Hematopoietic multipotent progenitor cell treated with erythropoietin and hydrocortisone succinate and interleukin-3 and kit ligand, for 15 days (in vitro differentiated cells): Measurements from ENCODE around the gene SYT9.

Source experiments
- DNase-seq: peaks from one replicate; pipeline ENCODE4 v3.0.0-alpha.2; 2015; ENCODE audit warnings: low spot score

SYT9 gene

DNA sequence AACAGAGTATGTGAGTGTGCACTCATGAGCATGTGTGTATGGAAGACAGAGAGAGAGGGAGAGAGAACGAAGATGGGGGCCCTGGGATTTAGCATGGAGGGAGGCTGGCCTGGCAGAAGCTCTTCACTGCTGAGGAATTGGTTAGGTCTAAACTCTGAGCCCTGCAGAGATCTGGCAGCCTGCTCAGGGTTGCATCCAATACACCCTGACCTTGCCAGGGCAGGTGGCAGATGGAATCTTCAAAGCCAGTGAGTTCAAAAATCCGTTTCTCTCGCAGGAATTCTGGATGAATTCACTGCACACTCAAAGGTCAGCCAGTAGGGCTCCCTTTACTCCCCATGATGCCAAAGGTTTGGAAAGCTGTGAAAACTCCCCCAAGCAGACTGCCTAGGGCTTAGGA lies 172.2 kb downstream of the SYT9 start:
- DNase-seq, result no peak

- no peak for DNase-seq
Measured at GRCh38 chr11:7427733-7428132, 176.0 kb downstream of the SYT9 start.

GRCh38 chr11:7428196-7428595 lies 176.5 kb downstream of the SYT9 start:
- DNase-seq, result no peak

GRCh38 chr11:7430496-7430895 lies 178.8 kb downstream of the SYT9 start:
- DNase-seq, result no peak

- no peak for DNase-seq
Measured at GRCh38 chr11:7435176-7435575, 183.5 kb downstream of the SYT9 start.

- DNase-seq, result no peak
Measured at GRCh38 chr11:7436146-7436545, 184.4 kb downstream of the SYT9 start.

- DNase-seq, result no peak
Measured at GRCh38 chr11:7436657-7437056, 185.0 kb downstream of the SYT9 start.

DNA sequence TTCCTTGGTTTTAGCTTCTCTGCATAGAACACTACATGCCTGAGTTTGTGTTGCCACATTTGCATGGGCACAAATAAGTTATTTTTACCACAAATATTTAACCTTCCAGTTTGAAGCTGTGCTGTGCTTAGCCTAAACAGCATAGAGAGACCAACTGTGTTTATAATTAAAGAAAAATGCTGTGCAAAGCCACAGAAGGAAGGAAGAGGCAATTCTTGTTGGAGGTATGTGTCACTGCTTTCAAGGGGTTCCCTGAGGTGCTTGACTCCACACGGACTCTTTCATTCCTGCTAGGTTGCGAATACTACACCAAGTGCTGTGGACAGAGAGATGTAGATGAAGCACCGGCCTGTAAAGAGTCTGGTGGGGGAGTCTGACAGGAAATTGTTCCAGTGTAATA lies 186.0 kb downstream of the SYT9 start:
- DNase-seq, result no peak

- DNase-seq, result no peak
Measured at GRCh38 chr11:7439746-7440320, 188.1 kb downstream of the SYT9 start.

DNA sequence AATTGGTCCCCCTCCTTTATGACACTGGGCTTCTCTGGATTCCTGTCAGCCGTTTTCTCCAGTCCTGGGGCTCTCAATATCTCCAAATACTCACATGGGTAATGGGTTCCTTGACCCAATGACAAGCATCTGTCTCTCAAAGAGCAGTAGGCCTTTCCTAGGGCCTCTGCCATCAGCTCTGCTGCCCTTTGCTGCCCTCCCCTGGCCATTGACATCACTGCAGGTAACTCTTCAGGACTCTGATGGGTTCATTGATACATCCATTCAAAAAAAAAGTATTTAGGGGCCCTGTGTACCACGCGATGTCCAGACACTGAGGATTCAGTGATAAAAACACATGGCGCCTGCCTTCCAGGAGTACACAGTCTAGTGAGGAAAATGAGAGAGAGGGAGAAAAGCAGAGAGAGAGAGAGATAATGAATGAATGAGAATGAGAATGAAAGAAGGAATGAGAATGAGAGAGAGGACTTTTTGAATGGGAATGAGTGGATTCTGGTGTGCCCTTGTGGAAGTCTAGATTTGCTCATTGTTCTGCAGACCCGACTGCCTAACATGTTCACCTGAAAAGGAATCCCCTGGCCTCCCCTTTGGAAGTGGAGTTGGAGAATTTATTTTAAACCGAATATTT lies 191.0 kb downstream of the SYT9 start:
- DNase-seq, result peak; percentile 43

DNA sequence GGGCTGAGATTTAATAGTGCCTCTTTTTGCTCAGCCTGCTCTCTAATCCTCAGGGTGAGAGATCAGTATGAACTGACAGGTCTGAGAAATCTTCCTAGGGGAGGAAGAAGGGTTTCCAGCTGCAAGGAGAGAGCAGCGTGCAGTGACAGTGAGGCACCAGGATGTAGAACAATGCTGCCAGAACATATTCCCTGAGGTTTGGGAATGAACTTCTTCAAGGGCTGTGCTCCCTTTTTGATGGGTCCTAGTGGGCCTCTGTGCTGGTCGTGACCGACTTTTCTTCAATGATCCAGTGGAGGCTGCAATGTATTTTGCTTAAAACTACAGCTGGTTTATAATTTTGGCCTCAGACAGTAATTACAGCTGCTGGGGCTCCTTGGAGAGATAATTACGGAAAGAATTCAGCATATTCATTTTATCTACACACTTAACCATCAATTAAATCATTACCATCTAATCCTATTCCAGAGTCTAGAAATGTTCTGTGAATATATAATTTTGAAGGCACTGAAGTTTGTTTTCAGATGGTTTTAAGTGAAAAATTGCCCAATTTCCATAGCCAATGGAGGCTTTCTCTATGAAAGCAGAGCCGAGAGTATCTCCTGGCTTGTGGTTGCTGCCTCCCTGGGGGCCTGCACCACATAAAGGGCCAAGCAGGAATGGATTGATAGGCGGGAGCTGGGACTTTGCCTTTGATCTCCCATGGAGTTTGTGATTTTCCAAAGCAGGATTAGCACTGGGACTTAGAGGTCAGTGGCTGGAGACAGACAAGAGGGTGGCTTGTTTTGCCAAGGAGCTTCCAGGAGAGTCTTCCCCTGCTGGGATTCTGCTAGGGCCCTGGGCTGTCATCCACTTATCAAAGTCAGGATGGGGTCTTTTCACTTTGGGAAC lies 192.6 kb downstream of the SYT9 start:
- no peak for DNase-seq

GRCh38 chr11:7445564-7445963 lies 193.9 kb downstream of the SYT9 start:
- DNase-seq, result no peak

- DNase-seq, result no peak
Measured at GRCh38 chr11:7448201-7448600, 196.5 kb downstream of the SYT9 start.

GRCh38 chr11:7449211-7449840 lies 197.6 kb downstream of the SYT9 start:
- DNase-seq, result no peak

DNA sequence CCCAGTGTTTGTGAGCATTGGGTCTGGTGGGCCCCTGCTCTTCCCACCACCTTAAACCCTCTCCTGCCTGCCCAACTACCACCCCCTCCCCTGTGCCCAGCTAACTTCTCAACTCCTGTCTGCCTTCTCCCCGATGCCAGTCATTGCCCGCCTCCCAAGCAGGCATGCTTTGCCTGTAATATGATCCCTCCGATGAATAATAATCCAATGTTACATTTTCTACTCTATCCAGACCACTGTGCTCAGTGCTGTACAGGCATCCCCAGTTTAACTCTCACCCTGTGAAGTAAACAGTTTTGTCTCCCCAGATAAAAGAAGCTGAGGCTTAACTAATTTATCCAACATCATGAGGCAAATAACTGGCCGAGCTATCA lies 198.1 kb downstream of the SYT9 start:
- DNase-seq, result no peak

DNA sequence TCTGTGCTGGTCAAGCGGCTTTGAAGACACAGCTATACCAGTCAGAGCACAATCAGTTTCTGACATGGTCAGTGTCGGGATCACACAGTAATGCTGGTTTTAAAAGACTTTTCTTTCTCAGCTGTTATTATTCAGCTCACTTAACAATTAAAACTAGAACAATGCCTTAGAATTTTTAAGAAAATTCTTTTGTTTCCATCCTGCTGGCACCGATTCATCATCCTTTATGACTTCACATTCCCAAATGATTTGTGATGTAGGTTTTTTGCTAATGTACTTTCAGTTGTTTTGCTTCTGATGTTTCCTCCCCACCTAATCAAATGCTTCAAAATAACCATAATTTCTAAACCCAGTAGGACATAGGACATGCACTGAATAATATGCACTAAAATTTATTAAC lies 199.1 kb downstream of the SYT9 start:
- DNase-seq, result no peak

DNA sequence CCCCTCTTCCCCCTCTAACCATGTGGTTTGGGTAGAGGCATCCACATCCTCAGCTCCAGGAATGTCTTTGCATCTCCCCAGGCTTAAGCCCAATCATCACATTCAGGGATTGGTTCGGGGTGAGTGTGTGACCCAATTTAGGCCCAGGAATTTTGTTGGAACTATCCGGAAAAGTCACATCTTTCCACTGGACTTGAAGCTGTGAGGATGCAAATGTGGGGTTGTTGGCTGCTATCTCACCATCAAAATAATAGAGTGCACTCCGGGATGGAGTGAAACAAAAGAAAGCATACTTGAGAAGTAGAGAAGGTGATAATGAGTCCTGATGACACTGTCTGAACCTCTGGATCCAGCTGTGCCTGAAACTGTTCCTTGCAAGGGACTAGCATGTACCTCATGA lies 199.8 kb downstream of the SYT9 start:
- no peak for DNase-seq

GRCh38 chr11:7451952-7452494 lies 200.3 kb downstream of the SYT9 start:
- no peak for DNase-seq

- no peak for DNase-seq
Measured at GRCh38 chr11:7454854-7455253, 203.2 kb downstream of the SYT9 start.

DNA sequence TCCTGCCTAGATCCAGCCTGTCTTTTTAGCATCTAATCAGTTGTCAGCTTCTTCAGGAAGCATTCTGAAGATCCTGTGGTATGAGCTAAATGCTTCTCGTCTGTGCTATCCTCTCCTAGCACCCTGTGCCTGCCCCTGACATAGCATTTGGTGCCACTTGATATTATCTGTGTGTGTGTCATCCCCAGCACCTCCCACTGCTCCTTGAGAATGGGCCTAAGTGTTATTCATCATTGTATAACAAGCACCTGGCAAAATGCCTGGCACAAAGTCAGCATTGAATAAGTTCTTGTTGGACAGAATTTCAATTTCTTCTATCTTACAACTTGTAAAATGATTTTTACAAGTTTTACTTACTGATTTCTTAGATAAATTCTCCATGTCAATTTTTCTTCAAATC lies 205.5 kb downstream of the SYT9 start:
- DNase-seq, result no peak

DNA sequence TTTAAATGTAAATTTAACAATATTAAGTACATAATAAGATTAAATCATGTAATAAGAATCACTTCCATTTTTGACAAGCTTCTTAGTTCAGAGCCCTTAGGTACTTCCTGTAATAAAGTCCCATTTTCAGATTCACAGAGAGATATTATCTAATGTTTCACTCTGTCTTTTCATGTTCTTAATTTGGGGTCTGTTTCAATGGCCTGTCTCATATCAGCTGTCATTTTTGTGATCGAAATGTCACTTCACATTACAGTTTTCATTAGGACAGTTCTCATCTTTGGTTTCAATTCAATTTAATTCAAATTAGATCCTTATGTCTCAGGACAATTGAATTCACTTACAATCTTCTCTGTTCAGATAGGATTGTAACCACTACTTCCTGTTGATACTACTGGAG lies 211.0 kb downstream of the SYT9 start:
- no peak for DNase-seq

GRCh38 chr11:7467652-7468051 lies 215.9 kb downstream of the SYT9 start:
- DNase-seq, result no peak
